H1 (cell line): Measurements from ENCODE around the gene TOM1. TPM values are rescaled to one million over a fixed set of nuclear protein-coding genes. Genes with fewer than 3 reads are reported as not detected.

ENCODE experiments used
- CHD1 ChIP-seq: IDR thresholded peaks from 2 replicates; pipeline ENCODE4 v1.6.1; 2012; ENCODE audit warnings: low read depth, low read length, improper control_type of control experiment
- EZH2 ChIP-seq: fragments of 200-600 bp; sonication (generic); IDR thresholded peaks from 2 replicates; pipeline ENCODE4 v1.7.1; 2012; ENCODE audit warnings: low read depth, mild to moderate bottlenecking, moderate library complexity, low read length, inconsistent platforms; ENCODE audit not compliant: severe bottlenecking
- SUZ12 ChIP-seq: fragments of 200-600 bp; sonication (generic); IDR thresholded peaks from 2 replicates; pipeline ENCODE4 v1.6.1; 2012; ENCODE audit warnings: mild to moderate bottlenecking, inconsistent platforms, low read length, moderate library complexity, mixed read lengths
- polyA plus RNA-seq, 7 experiments: library from polyadenylated mRNA; depleted of rRNA in 3 of 7; stranded (reverse) in 5 of 7; unstranded in 2 of 7; fragments of >200 nt in 5 of 7; fragments of 200-250 nt in 2 of 7; gene quantifications; 1 replicate in 5 of 7; 2 replicates in 1 of 7; 4 replicates in 1 of 7; pipeline versions ENCODE4 v1.2.1 to v1.2.3, GENCODE V29; 2011 to 2013; ENCODE audit warnings: missing spikeins in 2 of 7, mixed read lengths in 2 of 7
- total RNA-seq: library from RNA; stranded (reverse); fragmentation: NEBNext Ultra II Directional; extraction: Animal tissue kit (Norgen Biotek cat#: 25700); gene quantifications from 2 replicates; pipeline ENCODE4 v1.2.1, GENCODE V29; 2021
- TF ChIP-seq, protein P1 (sequence below): fragments of 300-600 bp; sonication (generic); IDR thresholded peaks from 2 replicates; pipeline ENCODE4 v1.7.1; 2012; ENCODE audit warnings: low read length, moderate library complexity, mild to moderate bottlenecking, inconsistent platforms; ENCODE audit not compliant: insufficient replicate concordance

The TOM1 gene
- total and polyA plus RNA-seq, 2 of the 8 experiments (the other 6 are each of a cell fraction or from before 2014, with no cell fraction given), result 25.1 to 39.2 TPM

DNA sequence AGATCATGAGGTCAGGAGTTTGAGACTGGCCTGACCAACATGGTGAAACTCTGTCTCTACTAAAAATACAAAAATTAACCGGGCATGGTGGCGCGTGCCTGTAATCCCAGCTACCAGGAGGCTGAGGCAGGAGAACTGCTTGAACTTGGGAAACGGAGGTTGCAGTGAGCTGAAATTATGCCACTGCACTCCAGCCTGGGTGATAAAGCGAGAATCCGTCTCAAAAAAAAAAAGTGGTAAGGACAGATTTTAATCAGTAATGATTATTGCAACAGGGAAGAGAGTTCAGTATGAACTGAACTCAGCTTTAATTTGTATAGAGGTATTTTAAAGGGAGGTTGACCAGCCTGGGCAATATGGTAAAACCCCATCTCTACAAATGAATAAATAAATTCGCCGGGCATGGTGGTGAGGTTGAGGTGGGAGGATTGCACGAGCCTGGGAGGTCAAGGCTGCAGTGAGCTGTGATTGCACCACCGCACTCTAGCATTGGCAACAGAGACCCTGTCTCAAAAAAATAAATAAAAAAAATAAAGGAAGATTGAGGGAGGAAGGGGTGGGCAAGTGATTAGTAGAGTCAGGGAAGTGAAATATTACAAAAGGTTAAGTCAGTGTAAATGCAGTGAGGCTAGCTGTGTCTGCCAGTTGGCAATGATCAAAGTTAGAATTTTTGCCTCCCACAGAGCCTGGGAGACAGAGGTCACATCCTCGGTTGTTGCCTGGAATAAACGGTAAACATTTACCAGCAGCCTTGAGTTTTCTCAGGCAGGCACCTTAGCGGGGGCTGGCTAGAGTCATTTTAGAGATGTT is 97.6 kb downstream of the TOM1 start (continued):
- TF ChIP-seq, protein P1, sequence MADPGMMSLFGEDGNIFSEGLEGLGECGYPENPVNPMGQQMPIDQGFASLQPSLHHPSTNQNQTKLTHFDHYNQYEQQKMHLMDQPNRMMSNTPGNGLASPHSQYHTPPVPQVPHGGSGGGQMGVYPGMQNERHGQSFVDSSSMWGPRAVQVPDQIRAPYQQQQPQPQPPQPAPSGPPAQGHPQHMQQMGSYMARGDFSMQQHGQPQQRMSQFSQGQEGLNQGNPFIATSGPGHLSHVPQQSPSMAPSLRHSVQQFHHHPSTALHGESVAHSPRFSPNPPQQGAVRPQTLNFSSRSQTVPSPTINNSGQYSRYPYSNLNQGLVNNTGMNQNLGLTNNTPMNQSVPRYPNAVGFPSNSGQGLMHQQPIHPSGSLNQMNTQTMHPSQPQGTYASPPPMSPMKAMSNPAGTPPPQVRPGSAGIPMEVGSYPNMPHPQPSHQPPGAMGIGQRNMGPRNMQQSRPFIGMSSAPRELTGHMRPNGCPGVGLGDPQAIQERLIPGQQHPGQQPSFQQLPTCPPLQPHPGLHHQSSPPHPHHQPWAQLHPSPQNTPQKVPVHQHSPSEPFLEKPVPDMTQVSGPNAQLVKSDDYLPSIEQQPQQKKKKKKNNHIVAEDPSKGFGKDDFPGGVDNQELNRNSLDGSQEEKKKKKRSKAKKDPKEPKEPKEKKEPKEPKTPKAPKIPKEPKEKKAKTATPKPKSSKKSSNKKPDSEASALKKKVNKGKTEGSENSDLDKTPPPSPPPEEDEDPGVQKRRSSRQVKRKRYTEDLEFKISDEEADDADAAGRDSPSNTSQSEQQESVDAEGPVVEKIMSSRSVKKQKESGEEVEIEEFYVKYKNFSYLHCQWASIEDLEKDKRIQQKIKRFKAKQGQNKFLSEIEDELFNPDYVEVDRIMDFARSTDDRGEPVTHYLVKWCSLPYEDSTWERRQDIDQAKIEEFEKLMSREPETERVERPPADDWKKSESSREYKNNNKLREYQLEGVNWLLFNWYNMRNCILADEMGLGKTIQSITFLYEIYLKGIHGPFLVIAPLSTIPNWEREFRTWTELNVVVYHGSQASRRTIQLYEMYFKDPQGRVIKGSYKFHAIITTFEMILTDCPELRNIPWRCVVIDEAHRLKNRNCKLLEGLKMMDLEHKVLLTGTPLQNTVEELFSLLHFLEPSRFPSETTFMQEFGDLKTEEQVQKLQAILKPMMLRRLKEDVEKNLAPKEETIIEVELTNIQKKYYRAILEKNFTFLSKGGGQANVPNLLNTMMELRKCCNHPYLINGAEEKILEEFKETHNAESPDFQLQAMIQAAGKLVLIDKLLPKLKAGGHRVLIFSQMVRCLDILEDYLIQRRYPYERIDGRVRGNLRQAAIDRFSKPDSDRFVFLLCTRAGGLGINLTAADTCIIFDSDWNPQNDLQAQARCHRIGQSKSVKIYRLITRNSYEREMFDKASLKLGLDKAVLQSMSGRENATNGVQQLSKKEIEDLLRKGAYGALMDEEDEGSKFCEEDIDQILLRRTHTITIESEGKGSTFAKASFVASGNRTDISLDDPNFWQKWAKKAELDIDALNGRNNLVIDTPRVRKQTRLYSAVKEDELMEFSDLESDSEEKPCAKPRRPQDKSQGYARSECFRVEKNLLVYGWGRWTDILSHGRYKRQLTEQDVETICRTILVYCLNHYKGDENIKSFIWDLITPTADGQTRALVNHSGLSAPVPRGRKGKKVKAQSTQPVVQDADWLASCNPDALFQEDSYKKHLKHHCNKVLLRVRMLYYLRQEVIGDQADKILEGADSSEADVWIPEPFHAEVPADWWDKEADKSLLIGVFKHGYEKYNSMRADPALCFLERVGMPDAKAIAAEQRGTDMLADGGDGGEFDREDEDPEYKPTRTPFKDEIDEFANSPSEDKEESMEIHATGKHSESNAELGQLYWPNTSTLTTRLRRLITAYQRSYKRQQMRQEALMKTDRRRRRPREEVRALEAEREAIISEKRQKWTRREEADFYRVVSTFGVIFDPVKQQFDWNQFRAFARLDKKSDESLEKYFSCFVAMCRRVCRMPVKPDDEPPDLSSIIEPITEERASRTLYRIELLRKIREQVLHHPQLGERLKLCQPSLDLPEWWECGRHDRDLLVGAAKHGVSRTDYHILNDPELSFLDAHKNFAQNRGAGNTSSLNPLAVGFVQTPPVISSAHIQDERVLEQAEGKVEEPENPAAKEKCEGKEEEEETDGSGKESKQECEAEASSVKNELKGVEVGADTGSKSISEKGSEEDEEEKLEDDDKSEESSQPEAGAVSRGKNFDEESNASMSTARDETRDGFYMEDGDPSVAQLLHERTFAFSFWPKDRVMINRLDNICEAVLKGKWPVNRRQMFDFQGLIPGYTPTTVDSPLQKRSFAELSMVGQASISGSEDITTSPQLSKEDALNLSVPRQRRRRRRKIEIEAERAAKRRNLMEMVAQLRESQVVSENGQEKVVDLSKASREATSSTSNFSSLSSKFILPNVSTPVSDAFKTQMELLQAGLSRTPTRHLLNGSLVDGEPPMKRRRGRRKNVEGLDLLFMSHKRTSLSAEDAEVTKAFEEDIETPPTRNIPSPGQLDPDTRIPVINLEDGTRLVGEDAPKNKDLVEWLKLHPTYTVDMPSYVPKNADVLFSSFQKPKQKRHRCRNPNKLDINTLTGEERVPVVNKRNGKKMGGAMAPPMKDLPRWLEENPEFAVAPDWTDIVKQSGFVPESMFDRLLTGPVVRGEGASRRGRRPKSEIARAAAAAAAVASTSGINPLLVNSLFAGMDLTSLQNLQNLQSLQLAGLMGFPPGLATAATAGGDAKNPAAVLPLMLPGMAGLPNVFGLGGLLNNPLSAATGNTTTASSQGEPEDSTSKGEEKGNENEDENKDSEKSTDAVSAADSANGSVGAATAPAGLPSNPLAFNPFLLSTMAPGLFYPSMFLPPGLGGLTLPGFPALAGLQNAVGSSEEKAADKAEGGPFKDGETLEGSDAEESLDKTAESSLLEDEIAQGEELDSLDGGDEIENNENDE, result no peak
- TF ChIP-seq SUZ12, result no peak
- TF ChIP-seq CHD1, result no peak
- TF ChIP-seq EZH2, result no peak
